Epithelial cell of esophagus (primary cell): ENCODE measurements around the gene CARMIL3.
"Not testable (repeated sequence)": the region's sequence is repeated elsewhere in the genome, so short reads cannot be mapped to it uniquely, and the experiment has no call there.

ENCODE experiments used
- DNase-seq: peaks from one replicate; pipeline ENCODE4 v3.0.0; 2010; ENCODE audit warnings: low read depth
- H3K4me3 ChIP-seq: 2 replicates; pipeline ENCODE4 v1.5.1; 2011; ENCODE audit warnings: mild to moderate bottlenecking, low read length, control low read depth
- CTCF ChIP-seq: IDR thresholded peaks from 2 replicates; pipeline ENCODE4 v1.5.1; 2011; ENCODE audit warnings: low read depth, mild to moderate bottlenecking, low read length, control low read depth, inconsistent platforms; ENCODE audit not compliant: insufficient read depth; ENCODE audit errors: missing control alignments

CARMIL3 gene

GRCh38 chr14:24103451-24103850, 51.6 kb downstream of the CARMIL3 start:
- no peak for TF ChIP-seq CTCF

DNA sequence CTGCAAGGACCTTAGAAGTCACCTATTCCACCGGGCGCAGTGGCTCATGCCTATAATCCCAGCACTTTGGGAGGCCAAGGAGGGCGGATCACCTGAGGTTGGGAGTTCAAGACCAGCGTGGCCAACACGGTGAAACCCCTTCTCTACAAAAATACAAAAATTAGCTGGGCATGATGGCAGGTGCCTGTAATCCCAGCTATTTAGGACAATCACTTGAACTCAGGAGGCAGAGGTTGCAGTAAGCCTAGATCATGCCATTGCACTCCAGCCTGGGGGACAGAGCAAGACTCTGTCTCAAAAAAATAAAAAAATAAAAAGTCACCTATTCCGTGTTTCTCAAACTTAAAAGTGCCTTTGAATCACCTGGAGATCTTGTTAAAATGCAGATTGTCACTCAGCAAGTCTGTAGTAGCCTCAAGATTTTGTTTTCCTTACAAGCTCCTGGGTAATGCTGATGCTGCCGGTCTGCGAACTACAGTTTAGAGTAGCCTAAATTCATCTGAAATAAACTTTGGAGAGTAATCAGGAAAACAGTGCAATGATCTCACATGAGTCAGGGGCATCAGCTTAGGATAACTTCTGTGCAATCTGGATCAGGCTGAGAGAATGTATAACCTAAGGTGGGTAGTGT, 53.9 kb downstream of the CARMIL3 start:
- not testable (repeated sequence) for DNase-seq, H3K4me3 ChIP-seq

More at GRCh38 chr14:24103451-24103850, 51.6 kb downstream of the CARMIL3 start:
- DNase-seq, result no peak
- no peak overlapping the region for H3K4me3 ChIP-seq

DNA sequence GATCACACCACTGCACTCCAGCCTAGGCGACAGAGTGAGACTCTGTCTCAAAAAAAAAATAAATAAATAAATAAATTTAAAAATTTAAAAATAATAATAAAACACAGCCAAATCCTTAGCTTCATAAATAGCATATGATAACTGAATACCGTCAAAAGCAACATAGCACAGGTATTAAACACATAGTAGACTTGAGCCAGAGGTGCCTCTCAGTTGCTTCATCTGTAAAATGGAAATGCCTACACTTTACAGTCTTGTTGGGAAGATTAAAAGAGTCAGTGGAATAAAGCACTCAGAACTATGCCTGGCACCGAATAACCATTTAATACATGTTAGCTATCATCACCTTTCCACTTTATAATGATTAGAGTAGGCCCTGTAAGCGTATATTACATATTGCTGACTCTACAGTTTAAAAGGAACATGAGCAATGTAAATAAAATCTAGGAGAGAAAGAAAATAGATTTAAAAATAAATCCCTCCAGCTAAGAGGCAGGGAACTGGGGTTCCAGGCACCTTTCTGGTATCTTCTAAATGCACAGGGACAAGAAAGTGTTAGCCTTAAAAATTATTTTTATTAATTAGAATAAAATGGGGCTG, 55.0 kb downstream of the CARMIL3 start:
- H3K4me3 ChIP-seq, result no peak overlapping the region
- DNase-seq, result no peak
- no peak for TF ChIP-seq CTCF

DNA sequence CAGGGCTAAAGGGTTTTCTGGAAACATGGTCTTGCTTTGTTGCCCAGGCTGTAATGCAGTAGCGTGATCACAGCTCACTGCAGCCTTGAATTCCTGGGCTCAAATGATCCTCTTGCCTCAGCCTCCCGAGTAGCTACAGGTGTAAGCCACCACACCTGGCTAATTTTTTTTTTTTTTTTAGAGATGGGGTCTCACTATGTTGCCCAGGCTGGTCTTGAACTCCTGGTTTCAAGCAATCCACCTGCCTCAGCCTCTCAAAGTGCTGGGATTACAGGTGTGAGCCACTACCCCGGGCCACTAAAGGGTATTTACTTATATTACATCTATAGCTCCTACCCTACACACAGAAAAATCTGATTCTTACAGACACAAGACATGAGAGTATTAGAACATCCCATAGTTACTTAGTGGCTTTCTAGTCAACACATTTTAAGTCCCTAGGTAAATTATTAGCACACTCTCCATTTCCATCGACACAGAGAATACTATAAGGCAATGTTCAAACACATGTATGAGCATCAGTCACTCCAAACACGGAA, 56.6 kb downstream of the CARMIL3 start:
- TF ChIP-seq CTCF, result no peak
- H3K4me3 ChIP-seq, result no peak overlapping the region
- no peak for DNase-seq

DNA sequence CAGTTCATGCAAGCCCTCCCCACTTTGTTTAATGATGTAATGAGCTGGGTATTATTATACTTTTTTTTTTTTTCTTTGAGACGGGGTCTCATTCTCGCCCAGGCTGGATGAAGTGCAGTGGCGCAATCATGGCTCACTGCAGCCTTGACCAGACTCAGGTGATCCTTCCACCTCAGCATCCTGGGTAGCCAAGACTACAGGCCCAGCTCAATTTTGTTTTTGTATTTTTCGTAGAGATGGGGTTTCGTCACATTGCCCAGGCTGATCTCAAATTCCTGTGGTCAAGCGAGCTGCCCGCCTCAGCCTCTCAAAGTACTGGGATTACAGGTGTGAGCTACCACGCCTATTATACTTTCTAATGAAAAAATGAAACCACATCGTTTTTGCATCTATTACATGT, 58.3 kb downstream of the CARMIL3 start:
- TF ChIP-seq CTCF, result no peak
- H3K4me3 ChIP-seq, result no peak overlapping the region
- peak; percentile 53 for DNase-seq

- no peak overlapping the region for H3K4me3 ChIP-seq
- DNase-seq, result no peak
- TF ChIP-seq CTCF, result no peak
Observed at GRCh38 chr14:24110523-24110922, 58.7 kb downstream of the CARMIL3 start.

DNA sequence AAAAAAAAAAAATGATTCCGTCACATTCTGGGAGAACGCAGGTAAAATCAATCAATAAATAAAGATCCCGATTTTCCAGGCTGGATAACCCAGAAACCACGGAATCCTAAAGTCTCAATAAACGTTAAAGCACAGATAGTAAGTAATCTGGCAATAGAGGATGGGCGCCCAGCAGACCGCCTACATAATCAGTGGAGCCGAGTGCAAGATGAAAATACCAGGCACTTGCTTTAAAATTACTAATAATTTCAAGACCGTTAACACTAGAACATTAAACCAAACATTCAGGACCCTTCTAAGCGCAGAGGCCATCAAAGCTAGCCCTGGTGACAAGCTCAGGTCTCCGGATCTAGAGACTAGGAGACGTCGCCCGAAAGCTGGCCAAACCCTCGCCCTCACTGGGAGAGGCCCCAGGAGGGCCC, 61.6 kb downstream of the CARMIL3 start:
- peak overlapping the region; percentile 92 for H3K4me3 ChIP-seq
- DNase-seq, result no peak
- no peak for TF ChIP-seq CTCF
